Endothelial cell of umbilical vein (primary cell): ENCODE results near the gene CENPS. TPM values are rescaled to one million over a fixed set of nuclear protein-coding genes. Genes with fewer than 3 reads are reported as not detected.

Experiments used
- BruUV-seq: library from RNA; stranded (reverse); fragments of 400-500 nt; replicated peaks from 2 replicates; lab custom pipeline; 2021; lab: Mats Ljungman, UMichigan
- CTCF ChIA-PET: fragments of 300-600, 350-600 bp; sonication (Branson Sonifier 250); formaldehyde crosslinking; loops from one replicate; lab custom pipeline; 2021; ENCODE audit warnings: antibody characterized with exemption, inconsistent platforms; lab: Charles Lee
- POLR2A ChIA-PET: fragments of 300-600, 350-600 bp; sonication (Branson Sonifier 250); formaldehyde crosslinking; loops from one replicate; lab custom pipeline; 2021; ENCODE audit warnings: antibody characterized with exemption, inconsistent platforms; lab: Charles Lee
- DNase-seq: peaks from one replicate; pipeline ENCODE4 v3.0.0-alpha.2; 2011; ENCODE audit warnings: low read depth, low spot score
- FAIRE-seq: peaks from 2 replicates; lab custom pipeline; 2011; peaks lifted over from hg19 to GRCh38; lab: Jason Lieb, UNC
- H2AFZ ChIP-seq: 2 replicates; pipeline ENCODE4 v1.6.0; 2012; ENCODE audit warnings: low read depth, low read length, control low read depth, inconsistent platforms
- H3K27ac ChIP-seq: 2 replicates; pipeline ENCODE4 v1.5.1; 2011; ENCODE audit warnings: low read depth, mild to moderate bottlenecking, control low read depth, low read length, moderate library complexity; ENCODE audit not compliant: insufficient read depth
- H3K27me3 ChIP-seq, 2 experiments: 2 replicates each; pipeline versions ENCODE4 v1.6.0 to v1.6.1; 2011; ENCODE audit warnings: low read length in 2 of 2, mixed read lengths in 1 of 2; ENCODE audit not compliant: control insufficient read depth in 2 of 2, insufficient read depth in 2 of 2
- H3K36me3 ChIP-seq, 2 experiments: 2 replicates in 1 of 2; 3 replicates in 1 of 2; pipeline ENCODE4 v1.5.1; 2011; ENCODE audit warnings: low read length in 2 of 2, mild to moderate bottlenecking in 1 of 2, moderate library complexity in 1 of 2; ENCODE audit not compliant: control insufficient read depth in 2 of 2, insufficient read depth in 2 of 2; ENCODE audit errors: extremely low read depth in 1 of 2
- H3K4me1 ChIP-seq: 3 replicates; pipeline ENCODE4 v1.5.1; 2011; ENCODE audit warnings: mild to moderate bottlenecking, low read length; ENCODE audit not compliant: control insufficient read depth, insufficient read depth; ENCODE audit errors: extremely low read depth
- H3K4me2 ChIP-seq: 2 replicates; pipeline ENCODE4 v1.6.1; 2011; ENCODE audit warnings: low read length, control low read depth, mixed read lengths; ENCODE audit not compliant: insufficient read depth
- H3K4me3 ChIP-seq, 3 experiments: fragments of 200-600 bp in 1 of 3; sonication (generic), shearing (Covaris generic) in 1 of 3; replicated peaks in 1 of 3; 2 replicates each; pipeline ENCODE4 v1.5.1; 2011 to 2016; ENCODE audit warnings: control low read depth in 3 of 3, low read length in 3 of 3, mild to moderate bottlenecking in 2 of 3, inconsistent platforms in 1 of 3, low read depth in 1 of 3, moderate library complexity in 1 of 3; ENCODE audit not compliant: insufficient read depth in 1 of 3
- H3K79me2 ChIP-seq: 2 replicates; pipeline ENCODE4 v1.6.0; 2012; ENCODE audit warnings: low read length, inconsistent platforms; ENCODE audit not compliant: control insufficient read depth, insufficient read depth
- H3K9ac ChIP-seq: replicated peaks from 2 replicates; pipeline ENCODE3; 2011; ENCODE audit warnings: low read length, control low read depth; ENCODE audit not compliant: insufficient read depth; ENCODE audit errors: extremely low read depth
- H3K9me1 ChIP-seq: replicated peaks from 3 replicates; pipeline ENCODE4 v1.6.0; 2011; ENCODE audit warnings: mild to moderate bottlenecking, low read length; ENCODE audit not compliant: control insufficient read depth, insufficient read depth; ENCODE audit errors: extremely low read depth
- H3K9me3 ChIP-seq: replicated peaks from 2 replicates; pipeline ENCODE4 v1.5.1; 2012; ENCODE audit warnings: low read length, inconsistent platforms; ENCODE audit not compliant: control insufficient read depth, insufficient read depth
- H4K20me1 ChIP-seq: replicated peaks from 2 replicates; pipeline ENCODE3; 2011; ENCODE audit warnings: mild to moderate bottlenecking, low read length; ENCODE audit not compliant: control insufficient read depth, insufficient read depth; ENCODE audit errors: extremely low read depth
- CTCF ChIP-seq, 2 donors: IDR thresholded peaks; 1 replicate in 1 of 2; 2 replicates in 1 of 2; pipeline ENCODE4 v1.5.1; 2011; ENCODE audit warnings: low read length in 2 of 2, mild to moderate bottlenecking in 2 of 2, moderate library complexity in 2 of 2, control low read depth in 1 of 2, inconsistent platforms in 1 of 2, low read depth in 1 of 2; ENCODE audit not compliant: insufficient read depth in 1 of 2; ENCODE audit errors: extremely low read depth in 1 of 2
- EZH2 ChIP-seq: IDR thresholded peaks from 2 replicates; pipeline ENCODE4 v1.6.1; 2012; ENCODE audit warnings: borderline replicate concordance, low read depth, mild to moderate bottlenecking, moderate library complexity, low read length, inconsistent platforms; ENCODE audit not compliant: severe bottlenecking
- FOS ChIP-seq: IDR thresholded peaks from 2 replicates; pipeline ENCODE4 v1.6.1; 2011; ENCODE audit warnings: mild to moderate bottlenecking, low read length, moderate library complexity, borderline replicate concordance; ENCODE audit not compliant: insufficient read depth
- GATA2 ChIP-seq: IDR thresholded peaks from 2 replicates; pipeline ENCODE4 v1.7.0; 2011; ENCODE audit warnings: low read depth, mild to moderate bottlenecking, moderate library complexity, mixed read lengths, low read length; ENCODE audit not compliant: insufficient read length, insufficient read depth
- JUN ChIP-seq: IDR thresholded peaks from 2 replicates; pipeline ENCODE4 v1.6.1; 2011; ENCODE audit warnings: borderline replicate concordance, low read depth; ENCODE audit not compliant: insufficient read length, insufficient read depth
- MYC ChIP-seq: IDR thresholded peaks from one replicate; pipeline ENCODE4 v1.6.1; 2011; ENCODE audit warnings: mild to moderate bottlenecking, low read depth, low read length
- POLR2A ChIP-seq: IDR thresholded peaks from 2 replicates; pipeline ENCODE4 v1.6.1; 2012; ENCODE audit warnings: low read depth, mild to moderate bottlenecking, control low read depth, low read length
- POLR2AphosphoS5 ChIP-seq: IDR thresholded peaks from 2 replicates; pipeline ENCODE4 v1.6.1; 2012; ENCODE audit warnings: low read depth, mild to moderate bottlenecking, control low read depth, low read length, moderate library complexity; ENCODE audit not compliant: insufficient read depth
- dilution Hi-C: fragments of 300-500 bp; cut with MboI; formaldehyde crosslinking; loops from one replicate; pipeline ENCODE4 v1.15.0; 2019; ENCODE audit warnings: low sequenced_read_pairs; ENCODE audit not compliant: extremely low pct_ligation_motif_present
- intact Hi-C: fragments of 100-400 bp; cut with micrococcal nuclease; formaldehyde crosslinking; loops from one replicate; pipeline ENCODE4 v1.10.0; 2022
- polyA plus RNA-seq, 4 experiments: library from polyadenylated mRNA; depleted of rRNA in 3 of 4; stranded (reverse) in 3 of 4; unstranded in 1 of 4; fragments of >200 nt; gene quantifications; 2 replicates each; pipeline versions ENCODE4 v1.2.1 to v1.2.3, GENCODE V29; 2011 to 2012; ENCODE audit warnings: missing spikeins in 1 of 4
- total RNA-seq: library from RNA; stranded (reverse); gene quantifications from 2 replicates; pipeline ENCODE4 v1.2.3, GENCODE V29; 2021

Gene CENPS
- total and polyA plus RNA-seq, 2 donors (not counting 3 experiments of a cell fraction or from before 2014, with no cell fraction given), result 10.2 to 16.2 TPM

- H3K4me1 ChIP-seq, result peaks cover 8% of the 10 kb centered on the region
- no peak within 1 kb of the TSS for H3K27ac ChIP-seq
- H2AFZ ChIP-seq, result peak within 1 kb of the TSS; percentile 67
- FAIRE-seq (peak; percentile 78), DNase-seq (peak; percentile 85)
- H3K9me1 ChIP-seq, result no peaks in the 10 kb centered on the region
- H4K20me1 ChIP-seq, result no peaks in the 10 kb centered on the region
- intact Hi-C loops, result no loop called here
- H3K9ac ChIP-seq, result peak within 1 kb of the TSS; percentile 66
- ChIA-PET POLR2A (no interaction called here), CTCF (interaction anchor here (0.6 kb wide), 1 partner anchor 1710 kb away, joined by 3 read pairs; no protein-coding TSS in a partner anchor)
- TF ChIP-seq CTCF (IDR thresholded peaks at IDR 0.05; ENCODE audit: extremely low read depth in 1 of 2, insufficient read depth in 1 of 2, low read depth in 1 of 2, low read length in 2 of 2), result no peak
- no peak for TF ChIP-seq FOS
- no peak for TF ChIP-seq JUN
- TF ChIP-seq EZH2, result no peak
- peak; percentile 84 for TF ChIP-seq POLR2A
- no peak for TF ChIP-seq GATA2
- no peak for TF ChIP-seq MYC
- TF ChIP-seq POLR2AphosphoS5, result peak; percentile 80
- no peaks in the 10 kb centered on the region for H3K27me3 ChIP-seq
- peaks cover 46% of the 10 kb centered on the region for H3K79me2 ChIP-seq
- H3K9me3 ChIP-seq, result no peaks in the 10 kb centered on the region
- H3K36me3 ChIP-seq, result peaks cover 0 to 1% of the 10 kb centered on the region in 2 experiments
- H3K4me2 ChIP-seq, result peak within 1 kb of the TSS; percentile 80
- no TSS peak for BruUV-seq
- peak within 1 kb of the TSS; percentile 51 to 88 (median 83) for H3K4me3 ChIP-seq
- dilution Hi-C loops, result no loop called here
Observed at GRCh38 chr1:10474613-10475507, 44.6 kb downstream of the CENPS start, which contains the start of gene PEX14. TSS of gene PEX14 (plus strand) at chr1:10474950. CDS start at chr1:10474967, 17 bp downstream.
